Uterus (tissue), 2 donors: Measurements from ENCODE around the gene ABCA12.

ENCODE experiments used
- POLR2A ChIP-seq, 2 donors: fragments of 450-650 bp; IDR thresholded peaks; one replicate each; pipeline ENCODE4 v1.6.1; 2016; ENCODE audit warnings: antibody characterized with exemption in 2 of 2, mild to moderate bottlenecking in 1 of 2, moderate library complexity in 1 of 2
- TF ChIP-seq, protein P1 (sequence below), 4 experiments: fragments of 200-600 bp in 2 of 4; fragments of 450-650 bp in 2 of 4; sonication (generic) in 2 of 4; IDR thresholded peaks; one replicate each; pipeline ENCODE4 v1.5.1; 2016 to 2019; ENCODE audit warnings: antibody characterized with exemption in 4 of 4, mild to moderate bottlenecking in 2 of 4, moderate library complexity in 1 of 4

DNA sequence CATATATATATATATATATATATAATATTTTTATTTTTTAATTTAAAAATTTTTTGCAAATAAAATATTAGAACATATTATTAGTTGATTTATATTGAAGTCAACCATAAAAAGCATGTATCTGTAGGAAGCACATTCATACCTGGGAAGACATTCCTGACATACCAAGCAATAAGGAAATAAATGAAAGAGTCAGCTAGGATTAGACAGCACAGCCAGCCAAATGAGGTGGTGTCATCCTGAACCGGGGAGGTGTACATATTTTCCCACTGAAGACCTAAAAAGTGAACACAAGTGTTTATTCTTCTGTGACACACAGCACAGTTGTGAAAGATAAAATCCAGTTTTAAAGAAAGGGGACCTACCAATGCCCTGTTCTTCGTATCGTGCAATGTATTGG, 149.2 kb downstream of the ABCA12 start:
- TF ChIP-seq, protein P1, sequence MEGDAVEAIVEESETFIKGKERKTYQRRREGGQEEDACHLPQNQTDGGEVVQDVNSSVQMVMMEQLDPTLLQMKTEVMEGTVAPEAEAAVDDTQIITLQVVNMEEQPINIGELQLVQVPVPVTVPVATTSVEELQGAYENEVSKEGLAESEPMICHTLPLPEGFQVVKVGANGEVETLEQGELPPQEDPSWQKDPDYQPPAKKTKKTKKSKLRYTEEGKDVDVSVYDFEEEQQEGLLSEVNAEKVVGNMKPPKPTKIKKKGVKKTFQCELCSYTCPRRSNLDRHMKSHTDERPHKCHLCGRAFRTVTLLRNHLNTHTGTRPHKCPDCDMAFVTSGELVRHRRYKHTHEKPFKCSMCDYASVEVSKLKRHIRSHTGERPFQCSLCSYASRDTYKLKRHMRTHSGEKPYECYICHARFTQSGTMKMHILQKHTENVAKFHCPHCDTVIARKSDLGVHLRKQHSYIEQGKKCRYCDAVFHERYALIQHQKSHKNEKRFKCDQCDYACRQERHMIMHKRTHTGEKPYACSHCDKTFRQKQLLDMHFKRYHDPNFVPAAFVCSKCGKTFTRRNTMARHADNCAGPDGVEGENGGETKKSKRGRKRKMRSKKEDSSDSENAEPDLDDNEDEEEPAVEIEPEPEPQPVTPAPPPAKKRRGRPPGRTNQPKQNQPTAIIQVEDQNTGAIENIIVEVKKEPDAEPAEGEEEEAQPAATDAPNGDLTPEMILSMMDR (IDR thresholded peaks at IDR 0.05) = no peak
- TF ChIP-seq POLR2A (IDR thresholded peaks at IDR 0.05) = no peak
